Activated T-cell treated with anti-CD3 and anti-CD28 coated beads, Interleukin-2, amount 50 U/mL, for 4 hours (primary cell): ENCODE data around the gene SYNE1. TPM values are rescaled to one million over a fixed set of nuclear protein-coding genes. Genes with fewer than 3 reads are reported as not detected.
"Not testable (repeated sequence)": the region's sequence is repeated elsewhere in the genome, so short reads cannot be mapped to it uniquely, and the experiment has no call there.

ENCODE experiments used
- ATAC-seq, 2 donors: fragments of 200-7000 bp; cut with Tn5 transposase; one replicate each; pipeline ENCODE4 v1.10.0; 2021
- DNase-seq: peaks from one replicate; pipeline ENCODE4 v3.0.0-alpha.2; 2020
- H3K27me3 Mint-ChIP-seq: one replicate; pipeline ENCODE4 v1.8.0; 2021; ENCODE audit warnings: low read depth, mixed read lengths
- H3K36me3 Mint-ChIP-seq: one replicate; pipeline ENCODE4 v1.8.0; 2022; ENCODE audit warnings: mixed read lengths; ENCODE audit not compliant: insufficient read depth
- H3K4me1 Mint-ChIP-seq: one replicate; pipeline ENCODE4 v1.8.0; 2021; ENCODE audit warnings: low read depth, mixed read lengths
- H3K4me3 Mint-ChIP-seq: one replicate; pipeline ENCODE4 v1.8.0; 2021; ENCODE audit warnings: mild to moderate bottlenecking, moderate library complexity, mixed read lengths
- H3K9me3 Mint-ChIP-seq: one replicate; pipeline ENCODE4 v1.8.0; 2021; ENCODE audit warnings: mixed read lengths
- total RNA-seq, 3 donors: library from RNA; stranded (reverse); gene quantifications; one replicate each; pipeline ENCODE4 v1.2.1, GENCODE V29; 2021

Gene SYNE1, protein sequence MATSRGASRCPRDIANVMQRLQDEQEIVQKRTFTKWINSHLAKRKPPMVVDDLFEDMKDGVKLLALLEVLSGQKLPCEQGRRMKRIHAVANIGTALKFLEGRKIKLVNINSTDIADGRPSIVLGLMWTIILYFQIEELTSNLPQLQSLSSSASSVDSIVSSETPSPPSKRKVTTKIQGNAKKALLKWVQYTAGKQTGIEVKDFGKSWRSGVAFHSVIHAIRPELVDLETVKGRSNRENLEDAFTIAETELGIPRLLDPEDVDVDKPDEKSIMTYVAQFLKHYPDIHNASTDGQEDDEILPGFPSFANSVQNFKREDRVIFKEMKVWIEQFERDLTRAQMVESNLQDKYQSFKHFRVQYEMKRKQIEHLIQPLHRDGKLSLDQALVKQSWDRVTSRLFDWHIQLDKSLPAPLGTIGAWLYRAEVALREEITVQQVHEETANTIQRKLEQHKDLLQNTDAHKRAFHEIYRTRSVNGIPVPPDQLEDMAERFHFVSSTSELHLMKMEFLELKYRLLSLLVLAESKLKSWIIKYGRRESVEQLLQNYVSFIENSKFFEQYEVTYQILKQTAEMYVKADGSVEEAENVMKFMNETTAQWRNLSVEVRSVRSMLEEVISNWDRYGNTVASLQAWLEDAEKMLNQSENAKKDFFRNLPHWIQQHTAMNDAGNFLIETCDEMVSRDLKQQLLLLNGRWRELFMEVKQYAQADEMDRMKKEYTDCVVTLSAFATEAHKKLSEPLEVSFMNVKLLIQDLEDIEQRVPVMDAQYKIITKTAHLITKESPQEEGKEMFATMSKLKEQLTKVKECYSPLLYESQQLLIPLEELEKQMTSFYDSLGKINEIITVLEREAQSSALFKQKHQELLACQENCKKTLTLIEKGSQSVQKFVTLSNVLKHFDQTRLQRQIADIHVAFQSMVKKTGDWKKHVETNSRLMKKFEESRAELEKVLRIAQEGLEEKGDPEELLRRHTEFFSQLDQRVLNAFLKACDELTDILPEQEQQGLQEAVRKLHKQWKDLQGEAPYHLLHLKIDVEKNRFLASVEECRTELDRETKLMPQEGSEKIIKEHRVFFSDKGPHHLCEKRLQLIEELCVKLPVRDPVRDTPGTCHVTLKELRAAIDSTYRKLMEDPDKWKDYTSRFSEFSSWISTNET (N-terminal part only)
- 10 to 100 TPM; 11.0 to 16.1 (median 11.1) TPM for total RNA-seq

DNA sequence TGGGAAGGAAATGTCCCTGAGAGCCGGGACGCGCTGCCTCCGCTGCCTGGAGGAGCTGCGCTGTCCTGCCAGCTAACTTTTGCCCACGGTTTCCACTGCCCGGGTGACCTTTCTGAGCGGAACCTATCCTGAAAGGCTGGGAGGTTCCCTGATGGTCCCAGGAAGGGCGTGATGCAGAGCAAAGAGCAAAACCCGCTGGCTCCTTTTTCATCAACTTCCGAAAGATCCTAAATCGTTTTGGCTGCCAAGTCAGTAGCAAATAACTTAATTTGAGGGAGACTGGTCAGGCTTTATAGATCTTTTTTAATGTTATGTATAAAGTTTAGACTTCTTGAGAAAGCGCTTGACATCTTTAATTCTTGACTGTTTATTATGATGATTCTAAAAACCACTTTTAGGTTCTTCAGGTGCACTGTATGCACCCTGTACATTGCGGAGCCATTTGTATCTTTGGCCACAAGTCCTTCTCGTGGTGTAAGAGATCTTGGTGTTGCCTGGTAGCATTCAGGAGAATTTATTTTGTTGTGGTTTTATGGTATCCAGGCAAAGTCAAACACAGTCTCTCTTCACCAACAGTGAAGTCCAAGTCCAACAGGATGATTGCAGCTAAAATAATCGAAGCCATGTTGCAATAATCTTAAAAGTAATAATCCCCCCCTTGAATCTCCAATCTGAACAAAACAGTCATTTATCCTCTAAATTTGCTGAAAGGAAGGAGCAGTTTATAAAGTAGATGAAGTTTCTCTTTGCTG is at the start of gene SYNE1:
SYNE1 (minus strand) TSS at position 67 of the 752 bp plus-strand sequence. CDS start 9,031 bp downstream, outside the sequence.
- ATAC-seq (no peak), DNase-seq (no peak)
- peaks cover 17% of the 10 kb centered on the region for H3K4me1 Mint-ChIP-seq

DNA sequence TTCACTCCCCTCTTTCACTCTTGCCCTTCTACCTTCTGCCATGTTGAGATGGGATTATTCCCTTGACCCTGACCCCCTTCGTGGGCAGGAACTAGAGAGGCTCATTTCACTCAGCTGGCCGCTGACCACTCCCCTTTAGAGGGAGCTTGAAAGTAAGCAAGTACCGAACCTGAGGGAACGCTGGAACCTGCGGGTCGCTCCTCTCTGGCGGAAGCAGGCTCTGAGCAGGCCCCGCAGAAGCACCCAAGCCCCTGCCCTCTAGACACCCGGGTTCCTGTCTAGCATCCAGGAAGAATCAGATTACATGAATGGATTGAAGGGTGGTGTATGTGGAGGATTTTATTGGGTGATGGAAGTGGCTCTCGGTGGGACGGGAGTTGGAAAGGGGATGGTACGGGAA is 48.7 kb upstream of the SYNE1 start:
- H3K27me3 Mint-ChIP-seq = no peaks in the 10 kb centered on the region
- ATAC-seq = no peak
- H3K4me1 Mint-ChIP-seq = no peaks in the 10 kb centered on the region
- no peak for DNase-seq
- H3K9me3 Mint-ChIP-seq = no peaks in the 10 kb centered on the region
- no peaks in the 10 kb centered on the region for H3K36me3 Mint-ChIP-seq
- H3K4me3 Mint-ChIP-seq = no peak overlapping the region

More for the DNA sequence above, at the start of gene SYNE1:
- peaks cover 33% of the 10 kb centered on the region for H3K27me3 Mint-ChIP-seq
- no peaks in the 10 kb centered on the region for H3K36me3 Mint-ChIP-seq
- H3K9me3 Mint-ChIP-seq = no peaks in the 10 kb centered on the region
- H3K4me3 Mint-ChIP-seq = peak within 1 kb of the TSS; percentile 82

DNA sequence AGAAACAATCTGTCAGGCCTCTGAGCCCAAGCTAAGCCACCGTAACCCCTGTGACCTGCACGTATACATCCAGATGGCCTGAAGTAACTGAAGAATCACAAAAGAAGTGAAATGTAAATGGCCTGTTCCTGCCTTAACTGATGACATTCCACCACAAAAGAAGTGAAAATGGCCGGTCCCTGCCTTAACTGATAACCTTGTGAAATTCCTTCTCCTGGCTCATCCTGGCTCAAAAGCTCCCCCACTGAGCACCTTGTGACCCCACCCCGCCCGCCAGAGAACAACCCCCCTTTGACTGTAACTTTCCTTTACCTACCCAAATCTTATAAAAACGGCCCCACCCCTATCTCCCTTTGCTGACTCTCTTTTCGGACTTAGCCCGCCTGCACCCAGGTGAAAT is 45.8 kb upstream of the SYNE1 start:
- DNase-seq, H3K27me3 Mint-ChIP-seq, ATAC-seq, H3K4me3 Mint-ChIP-seq, H3K36me3 Mint-ChIP-seq, H3K9me3 Mint-ChIP-seq, H3K4me1 Mint-ChIP-seq: not testable (repeated sequence)

DNA sequence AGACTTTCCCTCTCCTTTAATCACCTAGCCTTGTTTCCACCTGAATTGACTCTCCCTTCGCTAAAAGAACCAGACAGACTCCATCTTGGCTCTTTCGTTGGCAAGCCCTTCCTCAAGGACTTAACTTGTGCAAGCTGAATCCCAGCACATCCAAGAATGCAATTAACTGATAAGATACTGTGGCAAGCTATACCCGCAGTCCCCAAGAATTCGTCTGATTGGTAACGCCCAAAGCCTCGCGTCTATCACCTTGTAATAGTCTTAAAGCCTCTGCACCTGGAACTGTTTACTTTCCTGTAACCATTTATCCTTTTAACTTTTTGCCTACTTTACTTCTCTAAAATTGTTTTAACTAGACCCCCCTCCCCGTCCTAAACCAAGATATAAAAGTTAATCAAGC is 45.0 kb upstream of the SYNE1 start:
- H3K9me3 Mint-ChIP-seq = no peaks in the 10 kb centered on the region
- H3K4me3 Mint-ChIP-seq = no peak overlapping the region
- DNase-seq (no peak), ATAC-seq (no peak)
- H3K27me3 Mint-ChIP-seq = no peaks in the 10 kb centered on the region
- no peaks in the 10 kb centered on the region for H3K4me1 Mint-ChIP-seq
- no peaks in the 10 kb centered on the region for H3K36me3 Mint-ChIP-seq

DNA sequence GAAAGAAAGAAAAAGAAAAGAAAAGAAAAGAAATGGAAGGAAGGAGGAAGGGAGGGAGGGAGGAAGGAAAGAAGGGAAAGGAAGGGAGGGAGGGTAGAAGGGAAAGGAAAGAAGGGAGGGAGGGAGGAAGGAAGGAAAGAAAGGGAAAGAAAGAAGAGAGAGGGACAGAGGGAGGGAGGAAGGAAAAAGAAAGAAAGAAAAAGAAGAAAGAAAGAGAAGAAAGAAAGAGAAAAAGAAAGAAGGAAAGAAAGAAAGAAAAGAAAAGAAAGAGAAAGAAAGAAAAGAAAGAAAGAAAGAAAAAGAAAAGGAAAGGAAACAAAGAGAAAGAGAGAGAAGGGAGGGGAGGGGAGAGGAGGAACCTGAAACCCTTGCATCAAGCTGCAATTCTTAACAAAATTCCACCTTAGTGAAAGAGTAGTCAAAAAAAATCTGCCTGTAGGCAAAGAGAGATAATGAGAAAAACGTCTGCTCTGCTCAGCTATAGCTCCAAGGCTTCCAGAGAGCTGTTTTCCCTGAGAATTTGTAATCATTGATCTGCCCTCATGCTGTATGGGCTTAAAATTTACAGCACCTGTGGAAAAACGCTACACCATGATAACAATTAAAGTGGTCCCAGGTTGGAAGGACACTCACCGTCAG is 43.8 kb upstream of the SYNE1 start:
- DNase-seq (no peak), ATAC-seq (no peak)
- Mint-ChIP-seq H3K27me3 (no peaks in the 10 kb centered on the region), H3K9me3 (no peaks in the 10 kb centered on the region), H3K4me3 (no peak overlapping the region), H3K36me3 (no peaks in the 10 kb centered on the region), H3K4me1 (no peaks in the 10 kb centered on the region)

DNA sequence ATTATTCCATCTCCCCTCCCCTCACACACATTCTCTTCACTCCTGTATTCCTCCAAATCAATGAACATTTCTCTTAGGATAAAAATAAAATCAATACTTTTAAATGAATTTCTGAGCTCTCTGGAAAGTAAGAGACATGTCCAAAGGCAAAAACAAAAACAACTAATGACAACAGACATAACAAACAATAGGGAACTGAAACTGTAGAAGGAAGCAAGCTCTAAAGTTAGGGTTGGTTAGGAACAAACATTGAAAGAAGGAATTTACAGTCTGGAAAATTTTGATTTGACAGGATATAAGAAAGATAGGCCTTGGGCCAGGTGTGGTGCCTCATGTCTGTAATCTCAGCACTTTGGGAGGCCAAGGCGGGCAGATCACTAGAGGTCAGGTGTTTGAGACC is 43.0 kb upstream of the SYNE1 start:
- ATAC-seq (no peak), DNase-seq (no peak)
- Mint-ChIP-seq H3K36me3 (no peaks in the 10 kb centered on the region), H3K4me3 (no peak overlapping the region), H3K9me3 (no peaks in the 10 kb centered on the region), H3K27me3 (no peaks in the 10 kb centered on the region), H3K4me1 (no peaks in the 10 kb centered on the region)

DNA sequence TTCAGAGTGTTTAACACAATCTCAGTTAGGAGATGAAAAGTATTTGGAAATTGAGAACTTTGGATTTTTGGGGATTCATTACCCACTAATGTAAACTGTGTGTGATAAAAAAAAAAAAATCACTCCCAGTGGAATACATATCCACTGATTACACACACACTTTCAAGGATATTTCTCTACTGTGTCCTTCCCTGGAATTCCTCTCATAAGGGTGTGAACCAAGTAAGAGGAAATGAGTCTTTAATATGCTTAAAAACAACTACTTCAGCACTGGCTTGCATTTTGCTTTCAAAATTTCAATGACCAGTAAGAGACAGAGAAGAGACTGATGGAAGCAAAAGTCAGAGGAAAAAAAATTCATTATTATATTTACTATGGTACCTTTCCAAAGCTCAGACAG is 36.1 kb upstream of the SYNE1 start:
- H3K4me3 Mint-ChIP-seq = no peak overlapping the region

DNA sequence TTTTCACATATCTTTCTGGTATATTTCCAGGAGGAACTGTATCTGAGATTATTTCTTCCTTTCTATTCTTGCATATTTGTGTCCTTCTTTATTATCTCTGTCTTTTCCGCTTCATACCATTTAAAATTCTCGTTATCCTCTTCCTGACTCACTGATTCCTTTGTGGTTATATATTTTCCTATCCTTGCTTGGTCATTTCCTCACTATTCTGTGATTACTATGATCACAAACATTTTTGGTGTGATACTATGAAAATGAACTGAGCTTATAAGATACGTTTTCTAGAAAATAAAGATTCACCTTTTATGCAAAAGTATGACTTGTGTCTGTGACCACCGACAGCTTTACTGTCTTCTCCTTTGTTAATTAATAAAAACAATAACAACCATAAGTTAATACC is 34.0 kb upstream of the SYNE1 start:
- Mint-ChIP-seq H3K36me3 (no peaks in the 10 kb centered on the region), H3K4me3 (no peak overlapping the region), H3K4me1 (no peaks in the 10 kb centered on the region), H3K27me3 (peaks cover 3% of the 10 kb centered on the region), H3K9me3 (peaks cover 7% of the 10 kb centered on the region)
- DNase-seq = no peak
- no peak for ATAC-seq

More for the DNA sequence above, 36.1 kb upstream of the SYNE1 start:
- Mint-ChIP-seq H3K36me3 (no peaks in the 10 kb centered on the region), H3K4me1 (no peaks in the 10 kb centered on the region), H3K27me3 (peaks cover 3% of the 10 kb centered on the region), H3K9me3 (peaks cover 3% of the 10 kb centered on the region)
- ATAC-seq = no peak
- DNase-seq = no peak

DNA sequence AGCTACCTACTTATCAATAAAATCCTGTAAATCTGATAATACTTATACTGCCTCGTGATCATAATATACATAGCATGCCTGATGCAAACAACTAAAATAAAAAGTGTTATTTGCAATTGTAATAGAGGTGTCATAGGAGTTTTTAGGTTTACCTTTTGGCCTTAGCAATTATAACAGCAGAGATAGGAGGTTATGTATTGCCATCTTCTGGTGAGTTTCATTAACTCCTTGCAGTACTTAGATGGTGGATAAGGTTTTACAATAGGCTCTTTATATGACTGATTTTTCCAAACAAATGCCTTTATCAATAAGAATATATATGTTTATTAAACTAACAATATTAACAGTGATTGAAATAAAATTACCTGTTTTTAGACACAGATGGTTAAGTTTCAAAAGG is 32.7 kb upstream of the SYNE1 start:
- ATAC-seq (no peak), DNase-seq (no peak)
- Mint-ChIP-seq H3K4me3 (no peak overlapping the region), H3K4me1 (no peaks in the 10 kb centered on the region), H3K9me3 (peaks cover 7% of the 10 kb centered on the region), H3K36me3 (no peaks in the 10 kb centered on the region), H3K27me3 (peaks cover 3% of the 10 kb centered on the region)

DNA sequence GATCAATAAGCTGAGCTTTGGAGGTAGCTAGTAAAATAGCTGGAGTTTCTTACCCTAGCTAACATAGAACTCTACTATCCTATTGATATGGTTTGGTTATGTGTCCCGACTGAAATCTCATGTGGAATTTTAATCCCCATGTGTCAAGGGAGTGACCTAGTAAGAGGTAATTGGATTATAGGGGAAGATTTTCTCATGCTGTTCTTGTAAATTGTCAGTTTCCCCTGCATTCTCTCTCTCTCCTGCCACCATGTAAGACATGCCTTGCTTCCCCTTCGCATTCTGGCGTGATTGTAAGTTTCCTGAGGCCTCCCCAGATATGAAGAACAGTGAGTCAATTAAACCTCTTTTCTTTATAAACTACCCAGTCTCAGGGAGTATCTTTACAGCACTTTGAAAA is 24.6 kb upstream of the SYNE1 start:
- no peak for ATAC-seq
- no peak overlapping the region for H3K4me3 Mint-ChIP-seq
- no peaks in the 10 kb centered on the region for H3K4me1 Mint-ChIP-seq
- DNase-seq = no peak
- H3K27me3 Mint-ChIP-seq = no peaks in the 10 kb centered on the region
- no peaks in the 10 kb centered on the region for H3K36me3 Mint-ChIP-seq
- H3K9me3 Mint-ChIP-seq = peaks cover 2% of the 10 kb centered on the region

DNA sequence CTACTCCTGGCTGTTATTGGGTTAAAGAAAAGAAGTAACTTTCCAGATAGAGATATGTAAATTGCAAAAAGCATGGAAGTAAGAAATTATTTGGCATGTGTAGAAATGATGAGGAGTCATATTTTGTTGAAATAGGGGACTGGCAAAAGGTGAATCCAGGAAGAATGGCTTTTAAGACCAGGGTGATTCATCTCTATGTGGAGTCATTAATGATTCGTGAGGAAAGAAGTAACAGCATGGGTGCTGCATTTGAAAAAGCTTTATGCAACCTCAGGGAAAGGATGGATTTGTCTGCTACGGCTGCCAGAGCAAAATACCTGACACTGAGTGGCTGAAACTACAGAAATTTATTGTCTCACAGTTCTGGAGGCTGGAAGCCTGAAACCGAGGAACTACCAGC is 14.8 kb upstream of the SYNE1 start:
- no peaks in the 10 kb centered on the region for H3K9me3 Mint-ChIP-seq
- H3K4me3 Mint-ChIP-seq = no peak overlapping the region
- H3K36me3 Mint-ChIP-seq = no peaks in the 10 kb centered on the region
- DNase-seq (no peak), ATAC-seq (no peak)
- peaks cover 9% of the 10 kb centered on the region for H3K27me3 Mint-ChIP-seq
- no peaks in the 10 kb centered on the region for H3K4me1 Mint-ChIP-seq

DNA sequence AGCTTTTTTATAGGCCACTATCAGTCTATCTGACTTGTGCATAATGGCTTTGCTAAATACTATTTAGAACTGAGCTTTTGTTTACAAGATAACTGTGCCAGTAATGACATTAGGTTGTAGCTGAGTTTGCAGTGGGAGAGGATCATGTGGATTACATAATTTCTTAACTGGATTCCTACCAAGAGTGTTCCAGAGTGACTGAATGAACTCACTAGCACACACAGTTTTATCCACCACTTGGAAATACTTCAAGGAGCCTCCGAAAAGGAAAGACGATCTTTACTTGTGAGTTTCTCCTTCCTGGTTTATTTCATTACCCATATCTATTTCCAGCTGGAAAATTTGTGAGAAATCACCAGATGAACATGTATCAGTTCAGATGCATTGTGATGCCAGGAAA is 10.9 kb upstream of the SYNE1 start:
- ATAC-seq = no peak
- no peak overlapping the region for H3K4me3 Mint-ChIP-seq

DNA sequence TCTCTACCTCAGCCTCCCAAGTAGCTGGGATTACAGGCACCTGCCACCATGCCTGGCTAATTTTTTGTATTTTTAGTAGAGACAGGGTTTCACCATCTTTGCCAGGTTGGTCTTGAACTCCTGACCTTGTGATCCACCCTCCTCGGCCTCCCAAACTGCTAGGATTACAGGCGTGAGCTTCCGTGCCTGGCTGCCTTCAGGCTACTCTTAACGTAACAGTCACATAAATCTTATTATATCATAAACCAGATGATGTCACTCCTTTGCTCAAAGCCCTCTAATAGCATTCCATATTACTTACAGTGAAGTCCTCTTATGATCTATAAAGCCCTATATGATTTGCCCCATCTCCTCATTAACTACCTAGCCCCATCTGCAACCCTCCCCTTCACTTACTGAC is 9.6 kb upstream of the SYNE1 start:
- not testable (repeated sequence) for H3K36me3 Mint-ChIP-seq, H3K4me1 Mint-ChIP-seq, H3K9me3 Mint-ChIP-seq, H3K4me3 Mint-ChIP-seq, DNase-seq, ATAC-seq
- peaks cover 16% of the 10 kb centered on the region for H3K27me3 Mint-ChIP-seq

More for the DNA sequence above, 10.9 kb upstream of the SYNE1 start:
- H3K27me3 Mint-ChIP-seq = peaks cover 16% of the 10 kb centered on the region
- no peak for DNase-seq
- H3K9me3 Mint-ChIP-seq = no peaks in the 10 kb centered on the region
- no peaks in the 10 kb centered on the region for H3K36me3 Mint-ChIP-seq
- no peaks in the 10 kb centered on the region for H3K4me1 Mint-ChIP-seq
